ENCODE results near the gene BBS7. TPM values are rescaled to one million over a fixed set of nuclear protein-coding genes. Genes with fewer than 3 reads are reported as not detected.

Gene BBS7
- total and polyA plus RNA-seq, 2 of the 13 experiments (the other 11 are each of a cell fraction or from before 2014, with no cell fraction given), result 9.0 to 15.7 TPM

DNA sequence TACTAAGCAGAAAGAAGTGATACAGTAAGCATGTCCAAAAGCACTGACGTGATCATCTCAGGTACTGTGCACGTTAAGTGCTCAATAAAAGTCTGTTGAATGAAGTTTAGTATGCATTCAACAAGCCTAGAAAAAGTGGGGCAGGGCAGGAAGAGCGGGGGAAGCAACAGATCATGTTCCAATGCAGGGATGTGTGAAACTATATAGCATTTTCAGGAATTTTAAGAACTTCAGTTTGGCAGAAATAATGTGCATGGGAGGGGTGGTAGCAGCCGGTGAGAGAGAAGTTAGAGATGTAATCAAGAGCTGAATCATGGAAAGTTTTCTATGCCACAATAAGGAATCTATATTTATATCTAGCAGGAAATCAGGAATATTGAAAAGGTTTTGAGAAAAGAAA, 27.4 kb downstream of the BBS7 start:
- WGBS (ENCODE audit: low lambda C conversion rate), result 94% methylated on average over 4 of the region's 4 CpGs
- TF ChIP-seq ATAD3A (CRISPR knock-in tag; IDR thresholded peaks at IDR 0.05) (no peak), MZF1 (CRISPR knock-in tag; IDR thresholded peaks at IDR 0.05; ENCODE audit: borderline replicate concordance) (no peak), MAZ (IDR thresholded peaks at IDR 0.05; ENCODE audit: borderline replicate concordance, low read depth, low read length) (no peak), MAZ (CRISPR knock-in tag; IDR thresholded peaks at IDR 0.05; ENCODE audit: low read depth) (no peak), MYNN (CRISPR knock-in tag; IDR thresholded peaks at IDR 0.05; ENCODE audit: low read depth) (no peak), HNRNPUL1 (IDR thresholded peaks at IDR 0.05; ENCODE audit: low read depth, low read length) (no peak), ZNF850 (CRISPR knock-in tag; conservative IDR thresholded peaks at IDR 0.05) (no peak), ZZZ3 (CRISPR knock-in tag; IDR thresholded peaks at IDR 0.05; ENCODE audit: borderline replicate concordance) (no peak), NRL (CRISPR knock-in tag; IDR thresholded peaks at IDR 0.05; ENCODE audit: borderline replicate concordance) (no peak), RAD51 (IDR thresholded peaks at IDR 0.05; ENCODE audit: borderline replicate concordance) (no peak), SATB2 (CRISPR knock-in tag; IDR thresholded peaks at IDR 0.05) (no peak), ARHGAP35 (CRISPR knock-in tag; IDR thresholded peaks at IDR 0.05; ENCODE audit: borderline replicate concordance) (no peak), RFX1 (IDR thresholded peaks at IDR 0.05) (no peak), KLF16 (CRISPR knock-in tag; IDR thresholded peaks at IDR 0.05) (no peak)
- TF ChIP-seq, protein P1, sequence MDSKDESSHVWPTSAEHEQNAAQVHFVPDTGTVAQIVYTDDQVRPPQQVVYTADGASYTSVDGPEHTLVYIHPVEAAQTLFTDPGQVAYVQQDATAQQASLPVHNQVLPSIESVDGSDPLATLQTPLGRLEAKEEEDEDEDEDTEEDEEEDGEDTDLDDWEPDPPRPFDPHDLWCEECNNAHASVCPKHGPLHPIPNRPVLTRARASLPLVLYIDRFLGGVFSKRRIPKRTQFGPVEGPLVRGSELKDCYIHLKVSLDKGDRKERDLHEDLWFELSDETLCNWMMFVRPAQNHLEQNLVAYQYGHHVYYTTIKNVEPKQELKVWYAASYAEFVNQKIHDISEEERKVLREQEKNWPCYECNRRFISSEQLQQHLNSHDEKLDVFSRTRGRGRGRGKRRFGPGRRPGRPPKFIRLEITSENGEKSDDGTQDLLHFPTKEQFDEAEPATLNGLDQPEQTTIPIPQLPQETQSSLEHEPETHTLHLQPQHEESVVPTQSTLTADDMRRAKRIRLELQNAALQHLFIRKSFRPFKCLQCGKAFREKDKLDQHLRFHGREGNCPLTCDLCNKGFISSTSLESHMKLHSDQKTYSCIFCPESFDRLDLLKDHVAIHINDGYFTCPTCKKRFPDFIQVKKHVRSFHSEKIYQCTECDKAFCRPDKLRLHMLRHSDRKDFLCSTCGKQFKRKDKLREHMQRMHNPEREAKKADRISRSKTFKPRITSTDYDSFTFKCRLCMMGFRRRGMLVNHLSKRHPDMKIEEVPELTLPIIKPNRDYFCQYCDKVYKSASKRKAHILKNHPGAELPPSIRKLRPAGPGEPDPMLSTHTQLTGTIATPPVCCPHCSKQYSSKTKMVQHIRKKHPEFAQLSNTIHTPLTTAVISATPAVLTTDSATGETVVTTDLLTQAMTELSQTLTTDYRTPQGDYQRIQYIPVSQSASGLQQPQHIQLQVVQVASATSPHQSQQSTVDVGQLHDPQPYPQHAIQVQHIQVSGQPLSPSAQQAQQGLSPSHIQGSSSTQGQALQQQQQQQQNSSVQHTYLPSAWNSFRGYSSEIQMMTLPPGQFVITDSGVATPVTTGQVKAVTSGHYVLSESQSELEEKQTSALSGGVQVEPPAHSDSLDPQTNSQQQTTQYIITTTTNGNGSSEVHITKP (CRISPR knock-in tag; IDR thresholded peaks at IDR 0.05; ENCODE audit: low read depth), result no peak
- TF ChIP-seq, protein P2, sequence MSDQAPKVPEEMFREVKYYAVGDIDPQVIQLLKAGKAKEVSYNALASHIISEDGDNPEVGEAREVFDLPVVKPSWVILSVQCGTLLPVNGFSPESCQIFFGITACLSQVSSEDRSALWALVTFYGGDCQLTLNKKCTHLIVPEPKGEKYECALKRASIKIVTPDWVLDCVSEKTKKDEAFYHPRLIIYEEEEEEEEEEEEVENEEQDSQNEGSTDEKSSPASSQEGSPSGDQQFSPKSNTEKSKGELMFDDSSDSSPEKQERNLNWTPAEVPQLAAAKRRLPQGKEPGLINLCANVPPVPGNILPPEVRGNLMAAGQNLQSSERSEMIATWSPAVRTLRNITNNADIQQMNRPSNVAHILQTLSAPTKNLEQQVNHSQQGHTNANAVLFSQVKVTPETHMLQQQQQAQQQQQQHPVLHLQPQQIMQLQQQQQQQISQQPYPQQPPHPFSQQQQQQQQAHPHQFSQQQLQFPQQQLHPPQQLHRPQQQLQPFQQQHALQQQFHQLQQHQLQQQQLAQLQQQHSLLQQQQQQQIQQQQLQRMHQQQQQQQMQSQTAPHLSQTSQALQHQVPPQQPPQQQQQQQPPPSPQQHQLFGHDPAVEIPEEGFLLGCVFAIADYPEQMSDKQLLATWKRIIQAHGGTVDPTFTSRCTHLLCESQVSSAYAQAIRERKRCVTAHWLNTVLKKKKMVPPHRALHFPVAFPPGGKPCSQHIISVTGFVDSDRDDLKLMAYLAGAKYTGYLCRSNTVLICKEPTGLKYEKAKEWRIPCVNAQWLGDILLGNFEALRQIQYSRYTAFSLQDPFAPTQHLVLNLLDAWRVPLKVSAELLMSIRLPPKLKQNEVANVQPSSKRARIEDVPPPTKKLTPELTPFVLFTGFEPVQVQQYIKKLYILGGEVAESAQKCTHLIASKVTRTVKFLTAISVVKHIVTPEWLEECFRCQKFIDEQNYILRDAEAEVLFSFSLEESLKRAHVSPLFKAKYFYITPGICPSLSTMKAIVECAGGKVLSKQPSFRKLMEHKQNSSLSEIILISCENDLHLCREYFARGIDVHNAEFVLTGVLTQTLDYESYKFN (CRISPR knock-in tag; conservative IDR thresholded peaks at IDR 0.05), result no peak
- TF ChIP-seq, protein P3, sequence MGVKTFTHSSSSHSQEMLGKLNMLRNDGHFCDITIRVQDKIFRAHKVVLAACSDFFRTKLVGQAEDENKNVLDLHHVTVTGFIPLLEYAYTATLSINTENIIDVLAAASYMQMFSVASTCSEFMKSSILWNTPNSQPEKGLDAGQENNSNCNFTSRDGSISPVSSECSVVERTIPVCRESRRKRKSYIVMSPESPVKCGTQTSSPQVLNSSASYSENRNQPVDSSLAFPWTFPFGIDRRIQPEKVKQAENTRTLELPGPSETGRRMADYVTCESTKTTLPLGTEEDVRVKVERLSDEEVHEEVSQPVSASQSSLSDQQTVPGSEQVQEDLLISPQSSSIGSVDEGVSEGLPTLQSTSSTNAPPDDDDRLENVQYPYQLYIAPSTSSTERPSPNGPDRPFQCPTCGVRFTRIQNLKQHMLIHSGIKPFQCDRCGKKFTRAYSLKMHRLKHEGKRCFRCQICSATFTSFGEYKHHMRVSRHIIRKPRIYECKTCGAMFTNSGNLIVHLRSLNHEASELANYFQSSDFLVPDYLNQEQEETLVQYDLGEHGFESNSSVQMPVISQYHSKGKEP (CRISPR knock-in tag; IDR thresholded peaks at IDR 0.05), result no peak
- Histone ChIP-seq H3K79me2 (ENCODE audit: insufficient read depth, low read length) (no peaks in the 10 kb centered on the region), H3K4me3 (replicated peaks in 1 of 3; ENCODE audit: insufficient read depth in 1 of 3, low read depth in 2 of 3, low read length in 3 of 3) (no peak overlapping the region), H4K20me1 (ENCODE audit: insufficient read depth, low read length) (no peaks in the 10 kb centered on the region), H3K36me3 (replicated peaks in 1 of 2; ENCODE audit: control insufficient read depth in 1 of 2, insufficient read depth in 2 of 2, low read length in 2 of 2) (0 out of 5 replicates have a peak, but pooled peaks cover 1 to 6% of the 10 kb centered on the region in 2 experiments), H3K27ac (ENCODE audit: extremely low read length, insufficient read depth, low read length) (no peak overlapping the region), H3K27me3 (ENCODE audit: control insufficient read depth in 1 of 2, insufficient read depth in 2 of 2, low read length in 2 of 2) (no peaks in the 10 kb centered on the region), H3K9me3 (ENCODE audit: low read length) (no peaks in the 10 kb centered on the region), H3K4me2 (ENCODE audit: low read depth, low read length) (no peak overlapping the region), H2AFZ (ENCODE audit: low read length) (no peak overlapping the region), H3K4me1 (ENCODE audit: insufficient read depth, low read length) (no peaks in the 10 kb centered on the region), H3K9ac (ENCODE audit: insufficient read depth, low read depth, low read length) (no peak overlapping the region)
- intact Hi-C loops (cut with micrococcal nuclease; ENCODE audit: unreplicated experiment), result no loop called here
- BruUV-seq (replicated peaks), result no TSS peak
- in situ Hi-C loops (cut with HindIII; ENCODE audit: extremely low pct_ligation_motif_present, low pct_unique_long_range_greater_than_20kb), result no loop called here
- CTCF ChIA-PET (ENCODE audit: low intra/inter-chr PET ratio, low total read pairs), result no interaction called here
- POLR2A ChIA-PET, result no interaction called here
- DNase-seq (ENCODE audit: low spot score), result no peak
- FAIRE-seq, result no peak
- ATAC-seq, result no peak

Measured in HepG2 (cell line).